HG03439 (cell line): ENCODE results near the gene BRINP3.
"Not testable (repeated sequence)": the region's sequence is repeated elsewhere in the genome, so short reads cannot be mapped to it uniquely, and the experiment has no call there.

Experiments used
- ATAC-seq: cut with Tn5 transposase; IDR thresholded peaks from one replicate; pipeline ENCODE4 v1.9.1; 2021; ENCODE audit warnings: mild to moderate bottlenecking, moderate library complexity; ENCODE audit not compliant: unreplicated experiment

The BRINP3 gene

DNA sequence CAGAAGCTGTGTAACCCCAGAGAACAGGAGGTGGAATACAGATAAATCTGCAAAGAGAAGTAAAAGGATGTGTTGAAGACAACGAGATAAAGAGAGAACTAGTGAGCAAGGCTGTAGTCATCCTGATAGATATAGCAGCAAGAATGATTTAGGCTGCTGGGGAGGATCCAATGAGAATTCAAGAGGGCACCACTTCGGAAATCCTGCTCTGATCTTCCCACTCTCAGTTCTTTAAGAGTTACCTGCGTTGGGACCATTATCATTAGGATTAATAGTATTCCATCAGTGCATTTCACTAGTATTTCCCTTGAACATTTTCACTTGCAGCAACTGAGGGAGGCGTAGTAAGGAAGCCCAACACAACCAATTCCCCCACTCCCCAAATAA, at the start of gene BRINP3:
Gene BRINP3, minus strand, starts transcription at position 103 of the 387 bp plus-strand sequence.
- ATAC-seq = no peak

DNA sequence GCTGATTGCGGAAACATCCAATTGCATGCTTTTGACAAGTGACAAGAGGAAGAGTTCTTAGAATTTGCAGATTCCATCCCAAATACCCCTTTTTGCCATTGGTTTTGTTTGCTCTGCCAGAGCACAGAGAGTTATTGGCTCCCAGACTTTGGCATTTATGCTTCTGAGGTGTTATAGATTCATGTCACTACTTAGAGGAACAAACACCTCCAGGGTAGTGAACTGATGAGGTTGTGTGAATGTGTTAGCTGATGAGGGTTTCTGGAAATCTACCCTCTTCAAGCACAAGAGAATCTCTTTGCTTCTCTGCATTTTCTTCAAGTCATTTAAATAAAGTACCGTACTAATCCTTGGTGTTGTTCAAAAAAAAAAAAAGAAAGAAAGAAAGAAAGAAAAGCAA, 33.9 kb upstream of the BRINP3 start:
- no peak for ATAC-seq

DNA sequence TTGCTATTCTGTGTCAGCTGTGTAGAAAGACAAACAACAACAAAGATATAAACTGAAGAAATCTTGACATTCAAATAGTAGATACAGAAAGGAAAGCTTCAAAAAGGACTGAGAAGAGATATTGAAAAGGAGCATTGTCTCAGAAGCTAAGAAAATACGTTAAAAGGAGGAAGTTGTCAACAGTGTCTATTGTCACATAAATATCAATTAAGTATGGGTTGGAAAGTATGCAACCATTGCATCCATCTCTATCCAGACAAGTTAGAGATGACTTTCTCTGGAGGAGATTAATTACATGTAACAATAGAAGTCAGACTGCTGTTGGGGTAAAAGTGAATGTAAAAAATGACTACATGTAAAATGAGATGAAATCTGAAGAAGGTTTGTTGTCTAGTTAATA, 29.7 kb upstream of the BRINP3 start:
- ATAC-seq = no peak

- not testable (repeated sequence) for ATAC-seq
These were observed 26.9 kb upstream of the BRINP3 start for GRCh38 chr1:190504539-190504938.

- ATAC-seq = no peak
These were observed 19.9 kb upstream of the BRINP3 start for GRCh38 chr1:190497565-190497964.

- ATAC-seq = no peak
These were observed 16.8 kb upstream of the BRINP3 start for GRCh38 chr1:190494451-190494850.

DNA sequence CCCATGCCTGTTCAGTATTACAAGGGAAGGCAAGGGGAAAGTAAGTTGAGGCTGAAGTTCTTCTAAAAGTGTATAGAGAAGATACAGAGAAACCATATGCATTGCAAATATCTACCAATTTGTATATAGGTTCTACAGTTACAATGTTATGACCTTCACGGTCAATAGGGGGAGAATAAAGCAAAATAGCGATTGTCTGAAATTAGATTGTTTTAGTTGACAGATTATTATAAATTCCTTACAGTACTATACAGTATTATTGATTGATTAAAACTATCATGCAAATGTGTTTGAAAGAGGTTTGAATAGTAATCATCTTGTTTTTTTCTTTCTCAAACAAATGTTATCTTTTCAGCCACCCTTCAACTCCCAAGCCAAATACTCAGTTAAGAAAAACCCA, 13.7 kb upstream of the BRINP3 start:
- ATAC-seq = no peak

DNA sequence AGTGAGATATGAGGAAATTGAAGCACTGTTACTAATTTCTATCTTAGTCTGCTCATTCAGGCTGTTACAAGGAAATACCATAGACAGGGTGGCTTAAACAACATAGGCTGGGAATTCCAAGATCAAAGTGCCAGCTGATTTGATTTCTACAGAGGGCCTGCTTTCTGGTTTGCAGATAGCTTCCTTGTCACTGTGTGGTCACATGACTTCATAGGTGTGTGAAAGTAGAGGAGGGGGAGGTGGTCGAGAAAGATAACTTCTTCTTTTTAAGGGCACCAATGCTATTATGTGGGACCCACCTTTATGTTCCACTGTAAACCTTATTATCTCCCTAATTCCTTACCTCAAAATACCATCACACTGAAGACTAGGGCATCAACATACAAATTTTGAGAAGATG, 6.4 kb upstream of the BRINP3 start:
- no peak for ATAC-seq

DNA sequence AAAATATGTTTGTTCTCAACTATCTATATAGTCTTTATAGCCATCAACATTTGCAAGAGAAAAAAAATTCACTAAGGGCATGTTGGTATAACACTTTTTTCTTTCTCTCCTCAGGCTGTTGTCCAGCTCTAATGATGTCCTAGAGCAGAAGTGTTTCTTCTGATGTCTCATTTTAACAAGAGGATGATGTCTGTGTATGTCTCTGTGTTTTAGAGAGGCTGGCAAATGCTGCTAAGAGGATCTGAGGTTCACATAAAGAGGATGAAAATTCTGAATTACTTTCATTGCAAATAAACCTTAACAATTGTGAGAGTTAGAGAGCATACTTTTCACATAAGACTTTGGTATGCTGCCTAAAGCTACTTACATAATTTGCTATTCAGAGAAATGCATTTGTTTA, 2.6 kb upstream of the BRINP3 start:
- no peak for ATAC-seq

- no peak for ATAC-seq
These were observed 1.9 kb upstream of the BRINP3 start for GRCh38 chr1:190479516-190479915.

DNA sequence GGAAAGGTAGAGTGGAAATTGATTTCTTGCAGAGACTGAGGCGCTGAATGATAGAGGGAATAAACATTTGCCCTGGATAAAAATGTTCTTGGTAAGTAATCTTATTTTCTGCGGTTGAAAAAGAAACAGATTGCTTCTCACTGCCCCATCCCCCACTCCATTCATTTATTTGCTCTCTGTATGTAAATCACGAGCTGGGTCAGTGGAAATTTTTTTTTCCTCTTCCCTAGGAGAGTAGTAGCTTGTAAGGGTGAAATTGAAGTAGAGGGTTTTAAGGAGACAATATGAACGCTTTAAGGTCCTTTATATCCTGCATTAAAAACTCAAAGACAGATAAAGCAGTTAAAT, 1.4 kb upstream of the BRINP3 start:
- ATAC-seq = no peak

DNA sequence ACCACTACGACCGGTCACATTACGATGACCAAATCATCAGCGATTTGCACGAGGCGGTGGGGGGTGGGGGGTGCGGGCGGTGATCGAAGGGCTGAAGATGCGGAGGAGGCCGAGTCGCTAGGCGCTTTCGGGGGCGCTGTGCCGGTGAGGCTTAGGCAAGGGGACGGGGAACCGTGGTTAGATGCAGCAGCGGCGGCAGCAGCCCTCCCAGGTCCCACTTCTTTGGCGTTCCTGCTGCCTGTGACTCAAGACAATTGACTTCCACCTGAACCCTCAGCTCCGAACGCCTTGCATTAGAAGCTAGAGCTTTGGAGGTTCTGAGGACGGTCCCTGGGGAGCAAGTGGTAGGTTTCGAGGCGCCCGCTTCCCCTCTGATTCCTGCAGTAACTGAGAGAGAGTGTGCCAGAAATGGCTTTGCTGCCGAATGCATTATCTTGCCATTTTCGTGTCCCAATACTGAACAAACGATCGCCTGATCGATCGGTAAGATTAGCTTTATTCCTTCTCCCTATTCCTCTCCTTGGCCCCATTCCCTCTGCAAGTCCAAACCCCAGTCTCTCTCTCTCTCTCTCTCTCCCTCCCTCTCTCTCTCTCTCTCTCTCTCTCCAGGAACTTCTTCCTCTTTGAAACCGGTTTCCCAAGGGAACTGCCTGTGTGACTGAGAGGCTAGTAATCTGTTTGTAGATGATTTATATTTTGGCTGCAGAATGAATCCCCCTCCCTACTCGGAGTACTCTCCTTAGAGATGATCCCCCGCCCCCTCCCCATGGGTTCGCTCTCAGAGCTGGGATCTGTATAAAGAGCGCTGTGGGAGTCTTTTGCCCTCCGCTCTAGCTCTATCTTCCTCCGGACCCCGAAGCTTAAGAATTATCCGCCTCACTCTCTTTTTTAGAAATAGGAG, 735 bp upstream of the BRINP3 start:
- ATAC-seq = no peak

DNA sequence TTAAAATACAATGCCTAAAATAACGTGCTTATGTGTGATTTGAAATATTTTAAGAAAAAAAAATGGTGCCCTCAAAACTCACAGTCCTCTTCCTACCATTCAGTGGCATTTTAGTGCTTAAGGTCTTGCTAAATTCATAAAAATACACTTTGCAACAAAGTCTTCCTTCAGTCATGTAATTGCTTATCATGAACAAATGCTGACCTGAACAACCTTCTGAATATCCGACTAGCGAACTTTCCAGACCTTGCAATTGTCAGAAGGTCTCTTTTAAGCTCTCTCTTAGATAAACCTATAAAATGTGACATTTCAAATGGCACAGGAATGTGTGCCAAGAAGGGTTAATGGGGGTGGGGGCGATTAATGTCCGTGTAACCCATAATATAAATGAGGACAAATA, 858 bp downstream of the BRINP3 start:
- ATAC-seq = no peak

DNA sequence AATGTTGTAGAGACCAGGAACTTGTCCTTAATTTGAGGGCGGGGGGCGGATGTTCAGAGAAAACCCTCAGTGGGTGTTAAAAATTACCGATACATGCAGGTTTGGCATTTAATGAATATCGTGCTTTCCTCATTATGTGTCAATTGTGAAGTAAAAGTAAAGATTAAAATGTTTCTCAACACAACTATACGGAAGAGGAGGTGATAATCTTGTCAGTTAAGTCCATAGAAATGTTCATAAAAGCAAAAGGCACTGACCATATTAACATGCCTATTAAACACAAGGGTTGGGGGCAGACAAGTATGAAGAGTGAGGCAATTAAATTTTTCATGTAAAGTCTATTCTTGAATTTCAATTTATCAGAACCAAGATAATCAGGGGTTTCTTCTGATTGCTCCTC, 1.3 kb downstream of the BRINP3 start:
- ATAC-seq = no peak

DNA sequence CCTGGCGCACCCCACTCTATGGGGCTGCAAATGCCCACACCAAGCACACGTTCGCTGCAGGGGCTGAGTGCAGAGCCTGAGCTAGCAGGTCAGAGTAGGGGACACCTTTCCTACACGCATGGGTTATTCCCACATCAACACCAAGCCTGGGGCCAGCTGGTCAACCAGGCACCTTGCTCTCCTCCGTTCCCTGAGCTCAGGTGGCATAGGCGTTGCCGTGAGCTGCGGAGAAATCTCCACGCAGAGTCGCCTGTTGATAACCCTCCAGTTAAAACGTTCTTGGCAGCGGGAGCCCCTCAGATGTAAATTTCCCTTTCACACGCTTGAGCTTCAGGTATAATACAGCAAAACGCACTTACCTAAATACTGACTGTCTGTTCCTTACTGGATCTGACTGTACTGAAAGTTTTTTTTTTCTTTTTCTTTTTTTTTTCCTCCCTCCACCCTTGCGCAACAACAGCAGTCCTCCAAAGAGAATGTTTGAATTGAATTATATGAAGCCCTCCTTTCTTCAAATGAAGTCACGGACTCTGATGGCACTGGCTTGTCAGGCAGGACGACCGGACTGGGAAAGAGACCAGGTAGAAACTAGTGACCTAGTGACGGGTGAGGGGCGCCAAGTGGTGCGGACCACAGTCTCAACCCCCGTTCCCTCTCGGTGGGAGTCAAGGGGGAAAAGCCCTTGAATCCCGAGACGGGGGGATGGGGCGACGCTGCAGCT, 2.1 kb downstream of the BRINP3 start:
- ATAC-seq = no peak

GRCh38 chr1:190474650-190475211, 2.9 kb downstream of the BRINP3 start:
- no peak for ATAC-seq

DNA sequence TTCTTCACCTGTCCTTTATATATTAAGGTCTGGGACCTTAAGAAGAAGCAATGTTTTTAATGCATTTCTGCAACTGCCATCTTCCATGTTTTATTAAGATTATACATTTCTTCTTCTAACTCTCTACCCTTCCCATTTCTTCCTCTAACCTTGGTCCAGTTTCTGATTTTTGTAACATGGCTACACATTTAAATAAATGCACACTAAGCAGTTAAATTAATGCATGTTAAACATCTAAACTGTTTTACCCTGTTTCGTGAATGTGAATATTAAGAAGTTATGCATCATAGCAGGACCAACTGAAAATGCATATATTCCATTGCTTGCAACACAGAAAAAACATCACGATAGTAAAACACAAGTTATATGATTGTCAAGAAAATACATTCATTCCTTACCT, 3.7 kb downstream of the BRINP3 start:
- no peak for ATAC-seq

GRCh38 chr1:190472494-190472893, 5.2 kb downstream of the BRINP3 start:
- ATAC-seq = no peak

DNA sequence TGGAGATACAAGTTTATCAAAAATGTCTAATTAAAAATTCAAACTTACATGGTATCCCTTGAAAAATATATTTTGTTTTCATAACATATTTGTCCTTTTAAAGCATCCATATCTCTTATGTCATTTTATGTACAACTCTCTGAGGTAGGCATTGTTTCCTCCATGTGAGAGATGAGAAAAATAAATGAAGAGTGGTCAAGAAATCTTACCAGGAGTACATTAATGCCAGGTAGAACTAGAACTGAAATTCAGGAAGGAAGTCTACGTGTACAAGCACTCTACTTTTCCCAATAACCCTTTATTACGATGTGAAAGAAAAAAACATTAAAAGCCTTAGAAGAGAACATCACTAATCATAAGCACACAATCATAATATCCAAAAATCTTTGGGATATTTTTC, 5.6 kb downstream of the BRINP3 start:
- no peak for ATAC-seq

GRCh38 chr1:190464690-190465089, 13.0 kb downstream of the BRINP3 start:
- ATAC-seq = no peak

DNA sequence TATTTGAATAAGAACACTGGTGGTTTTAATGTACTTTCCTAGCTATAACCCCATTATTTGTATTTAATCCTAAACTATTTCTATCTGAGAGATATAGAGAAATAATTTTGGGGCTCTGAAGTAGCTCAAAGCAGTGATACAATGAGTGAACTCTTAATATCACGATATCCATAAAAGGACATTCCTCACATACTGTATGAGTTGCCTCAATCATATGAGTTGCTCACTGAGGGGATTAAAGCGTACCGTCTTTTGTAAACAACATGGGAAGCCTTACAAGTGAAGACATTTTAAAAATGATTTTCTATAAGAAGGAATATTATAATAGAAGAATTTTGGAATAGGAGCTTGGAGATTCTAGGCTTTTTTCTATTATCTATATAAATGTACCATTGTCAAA, 21.5 kb downstream of the BRINP3 start:
- no peak for ATAC-seq

DNA sequence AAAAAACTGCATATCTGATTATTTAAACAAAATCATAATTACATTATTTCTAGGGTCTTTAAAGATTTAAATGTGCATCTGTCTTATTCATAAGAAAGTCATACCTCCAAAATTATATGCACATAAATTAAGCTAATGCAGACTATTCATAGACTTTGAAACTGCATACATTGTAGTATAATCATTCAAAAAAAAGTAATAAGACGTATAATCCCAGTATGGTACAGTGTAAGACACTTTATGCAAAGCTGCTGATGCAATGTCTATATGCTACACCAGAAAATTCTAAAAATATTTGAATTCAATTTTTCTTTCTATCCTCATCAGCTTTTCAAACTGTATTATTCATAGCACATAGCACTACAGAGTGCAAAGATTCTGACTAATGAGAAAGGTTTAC, 22.0 kb downstream of the BRINP3 start:
- no peak for ATAC-seq
